IMR-90 (cell line): Measurements from ENCODE around the gene CCDC74B. TPM values are rescaled to one million over a fixed set of nuclear protein-coding genes. Genes with fewer than 3 reads are reported as not detected.

Experiments used
- ATAC-seq: fragments of 200-7000 bp; cut with Tn5 transposase; 2 replicates; pipeline ENCODE4 v1.9.1; 2020; ENCODE audit warnings: low read depth, mild to moderate bottlenecking, moderate library complexity
- BruUV-seq: library from RNA; stranded (reverse); fragments of 400-500 nt; replicated peaks from 2 replicates; lab custom pipeline; 2021; lab: Mats Ljungman, UMichigan
- CTCF ChIA-PET: fragments of 300-600 bp; formaldehyde crosslinking; extraction: SDS; loops from one replicate; lab custom pipeline; 2021; ENCODE audit warnings: antibody characterized with exemption; lab: Yijun Ruan, JAX
- POLR2A ChIA-PET: fragments of 300-600 bp; sonication (Branson Sonifier 250); formaldehyde crosslinking; loops from one replicate; lab custom pipeline; 2022; ENCODE audit warnings: antibody characterized with exemption; ENCODE audit not compliant: unreplicated experiment; lab: Charles Lee
- DNase-seq: peaks from one replicate; pipeline ENCODE4 v3.0.0; 2013
- H2AFZ ChIP-seq: replicated peaks from 2 replicates; pipeline ENCODE3; 2013; ENCODE audit warnings: low read length, mild to moderate bottlenecking; ENCODE audit not compliant: poor library complexity
- H2AK5ac ChIP-seq: 2 replicates; pipeline ENCODE4 v1.6.1; 2013; ENCODE audit warnings: low read depth, low read length, inconsistent platforms
- H2AK9ac ChIP-seq: replicated peaks from 2 replicates; pipeline ENCODE3; 2013; ENCODE audit warnings: mild to moderate bottlenecking, low read depth, low read length, moderate library complexity; ENCODE audit not compliant: poor library complexity
- H2BK120ac ChIP-seq: 2 replicates; pipeline ENCODE4 v1.6.1; 2013; ENCODE audit warnings: low read depth, low read length, inconsistent platforms
- H2BK15ac ChIP-seq: 3 replicates; pipeline ENCODE4 v1.6.1; 2013; ENCODE audit warnings: low read depth, low read length, inconsistent platforms
- H2BK20ac ChIP-seq: 2 replicates; pipeline ENCODE4 v1.6.1; 2013; ENCODE audit warnings: low read depth, mild to moderate bottlenecking, inconsistent platforms, low read length, moderate library complexity
- H2BK5ac ChIP-seq: 2 replicates; pipeline ENCODE4 v1.6.1; 2013; ENCODE audit warnings: mild to moderate bottlenecking, low read depth, low read length, inconsistent platforms; ENCODE audit not compliant: poor library complexity, severe bottlenecking
- H3K14ac ChIP-seq: replicated peaks from 2 replicates; pipeline ENCODE4 v1.6.1; 2013; ENCODE audit warnings: low read depth, low read length, inconsistent platforms
- H3K18ac ChIP-seq: 2 replicates; pipeline ENCODE4 v1.6.1; 2013; ENCODE audit warnings: low read depth, low read length, control low read depth
- H3K23ac ChIP-seq: 2 replicates; pipeline ENCODE4 v1.6.1; 2013; ENCODE audit warnings: low read depth, low read length, inconsistent platforms
- H3K27ac ChIP-seq: 2 replicates; pipeline ENCODE4 v1.5.1; 2013; ENCODE audit warnings: mild to moderate bottlenecking, control low read depth, low read length; ENCODE audit not compliant: insufficient read depth
- H3K27me3 ChIP-seq: 2 replicates; pipeline ENCODE4 v1.6.1; 2013; ENCODE audit warnings: low read length; ENCODE audit not compliant: control insufficient read depth, insufficient read depth
- H3K36me3 ChIP-seq: 2 replicates; pipeline ENCODE4 v1.6.1; 2013; ENCODE audit warnings: low read length, mixed read lengths; ENCODE audit not compliant: control insufficient read depth, insufficient read depth
- H3K4ac ChIP-seq: 2 replicates; pipeline ENCODE4 v1.6.1; 2013; ENCODE audit warnings: low read depth, low read length, inconsistent platforms
- H3K4me1 ChIP-seq: 2 replicates; pipeline ENCODE4 v1.6.1; 2013; ENCODE audit warnings: low read length, mixed read lengths; ENCODE audit not compliant: control insufficient read depth, insufficient read depth
- H3K4me2 ChIP-seq: 2 replicates; pipeline ENCODE4 v1.6.1; 2013; ENCODE audit warnings: low read depth, mild to moderate bottlenecking, control low read depth, low read length, moderate library complexity
- H3K4me3 ChIP-seq: 2 replicates; pipeline ENCODE4 v1.5.1; 2013; ENCODE audit warnings: low read depth, mild to moderate bottlenecking, control low read depth, low read length, moderate library complexity; ENCODE audit not compliant: insufficient read depth
- H3K56ac ChIP-seq: 2 replicates; pipeline ENCODE4 v1.6.1; 2013; ENCODE audit warnings: low read length, inconsistent platforms; ENCODE audit not compliant: insufficient read depth; ENCODE audit errors: extremely low read depth
- H3K79me1 ChIP-seq, 2 experiments: 2 replicates each; pipeline ENCODE4 v1.6.1; 2013; ENCODE audit warnings: low read length in 2 of 2, inconsistent platforms in 1 of 2, low read depth in 1 of 2
- H3K9ac ChIP-seq: 2 replicates; pipeline ENCODE4 v1.6.1; 2013; ENCODE audit warnings: low read depth, low read length, control low read depth
- H3K9me1 ChIP-seq: 2 replicates; pipeline ENCODE4 v1.6.1; 2013; ENCODE audit warnings: low read length, inconsistent platforms; ENCODE audit not compliant: insufficient read depth
- H3K9me3 ChIP-seq: 2 replicates; pipeline ENCODE4 v1.6.1; 2013; ENCODE audit warnings: low read length; ENCODE audit not compliant: control insufficient read depth, insufficient read depth
- H4K20me1 ChIP-seq: 2 replicates; pipeline ENCODE4 v1.6.1; 2013; ENCODE audit warnings: low read length, inconsistent platforms; ENCODE audit not compliant: insufficient read depth
- H4K5ac ChIP-seq: 2 replicates; pipeline ENCODE4 v1.6.1; 2013; ENCODE audit warnings: mild to moderate bottlenecking, low read depth, low read length, control low read depth
- H4K8ac ChIP-seq, 2 experiments: 2 replicates each; pipeline ENCODE4 v1.6.1; 2013; ENCODE audit warnings: low read depth in 2 of 2, low read length in 2 of 2, control low read depth in 1 of 2, inconsistent platforms in 1 of 2
- H4K91ac ChIP-seq: 2 replicates; pipeline ENCODE4 v1.6.1; 2013; ENCODE audit warnings: low read depth, low read length, inconsistent platforms; ENCODE audit not compliant: insufficient read depth
- BHLHE40 ChIP-seq: fragments of 150-350 bp; IDR thresholded peaks from 2 replicates; pipeline ENCODE4 v1.6.1; 2016; ENCODE audit warnings: mild to moderate bottlenecking, low read depth, low read length
- CEBPB ChIP-seq: IDR thresholded peaks from 2 replicates; pipeline ENCODE4 v1.6.1; 2012; ENCODE audit warnings: low read depth, low read length, improper control_type of control experiment
- CHD1 ChIP-seq: IDR thresholded peaks from 2 replicates; pipeline ENCODE4 v1.6.1; 2012; ENCODE audit warnings: low read depth, low read length, improper control_type of control experiment
- CTCF ChIP-seq: conservative IDR thresholded peaks from 2 replicates; pipeline ENCODE4 v1.5.1; 2012; ENCODE audit warnings: mild to moderate bottlenecking, low read depth, low read length, improper control_type of control experiment
- ELK1 ChIP-seq: fragments of 150-350 bp; IDR thresholded peaks from 2 replicates; pipeline ENCODE4 v1.6.1; 2016; ENCODE audit warnings: low read depth, mild to moderate bottlenecking, low read length, moderate library complexity, borderline replicate concordance
- FOS ChIP-seq: fragments of 150-350 bp; IDR thresholded peaks from 2 replicates; pipeline ENCODE4 v1.6.1; 2016; ENCODE audit warnings: low read depth, low read length
- MAFK ChIP-seq: IDR thresholded peaks from 2 replicates; pipeline ENCODE4 v1.6.1; 2012; ENCODE audit warnings: low read depth, low read length, improper control_type of control experiment
- MAZ ChIP-seq: IDR thresholded peaks from 2 replicates; pipeline ENCODE4 v1.6.1; 2012; ENCODE audit warnings: low read depth, mild to moderate bottlenecking, low read length, improper control_type of control experiment, moderate library complexity, borderline replicate concordance
- MXI1 ChIP-seq: IDR thresholded peaks from 2 replicates; pipeline ENCODE4 v1.6.1; 2012; ENCODE audit warnings: low read depth, mild to moderate bottlenecking, low read length, moderate library complexity, borderline replicate concordance
- NFE2L2 ChIP-seq: fragments of 150-350 bp; IDR thresholded peaks from 2 replicates; pipeline ENCODE4 v1.6.1; 2016; ENCODE audit warnings: low read depth, mild to moderate bottlenecking, low read length
- POLR2A ChIP-seq: IDR thresholded peaks from 2 replicates; pipeline ENCODE4 v1.6.1; 2012; ENCODE audit warnings: mild to moderate bottlenecking, low read depth, low read length
- RAD21 ChIP-seq: IDR thresholded peaks from 2 replicates; pipeline ENCODE4 v1.6.1; 2012; ENCODE audit warnings: low read length, improper control_type of control experiment
- RCOR1 ChIP-seq: IDR thresholded peaks from 2 replicates; pipeline ENCODE4 v1.6.1; 2012; ENCODE audit warnings: mild to moderate bottlenecking, low read length, improper control_type of control experiment; ENCODE audit not compliant: insufficient replicate concordance
- RFX5 ChIP-seq: IDR thresholded peaks from 2 replicates; pipeline ENCODE4 v1.8.0; 2012; ENCODE audit warnings: low read depth, mild to moderate bottlenecking, low read length, moderate library complexity
- SMC3 ChIP-seq: fragments of 150-350 bp; IDR thresholded peaks from 2 replicates; pipeline ENCODE4 v1.6.1; 2016; ENCODE audit warnings: low read depth, mild to moderate bottlenecking, antibody characterized with exemption, low read length, moderate library complexity
- WGBS, 2 experiments: methylation state at CpG; one replicate each; pipeline versions ENCODE4 v1.1.5 to v1.1.7; 2013; ENCODE audit warnings: missing lambda C conversion rate in 2 of 2; ENCODE audit not compliant: insufficient read length in 1 of 2; ENCODE audit errors: extremely low coverage in 2 of 2; 5-methylcytosine and 5-hydroxymethylcytosine counted together
- dilution Hi-C: fragments of 300-500 bp; cut with HindIII; formaldehyde crosslinking; loops from one replicate; pipeline ENCODE4 v1.14.3; 2018; ENCODE audit warnings: low sequenced_read_pairs; ENCODE audit not compliant: unreplicated experiment
- in situ Hi-C: fragments of 300-500 bp; cut with MboI; formaldehyde crosslinking; loops from 3 replicates; pipeline ENCODE4 v1.14.3; 2019; ENCODE audit warnings: low sequenced_read_pairs, inconsistent platforms, mixed read lengths
- intact Hi-C: fragments of 100-400 bp; cut with micrococcal nuclease; formaldehyde crosslinking; loops from 2 replicates; pipeline ENCODE4 v1.10.0; 2022
- polyA plus RNA-seq, 3 experiments: library from polyadenylated mRNA; depleted of rRNA; stranded (reverse); fragments of >200 nt; gene quantifications; 2 replicates each; pipeline ENCODE4 v1.2.3, GENCODE V29; 2012; ENCODE audit warnings: low replicate concordance in 1 of 3
- total RNA-seq: library from RNA; depleted of rRNA; stranded (reverse); fragments of >200 nt; gene quantifications from 2 replicates; pipeline ENCODE4 v1.2.3, GENCODE V29; 2012
- TF ChIP-seq, protein P1 (sequence below): fragments of 150-350 bp; IDR thresholded peaks from 2 replicates; pipeline ENCODE4 v1.6.1; 2017; ENCODE audit warnings: mild to moderate bottlenecking, antibody characterized with exemption, low read length, low read depth

CCDC74B gene
- total and polyA plus RNA-seq, 2 of the 4 experiments (the other 2 are of a cell fraction) = 3.9 to 8.4 TPM

DNA sequence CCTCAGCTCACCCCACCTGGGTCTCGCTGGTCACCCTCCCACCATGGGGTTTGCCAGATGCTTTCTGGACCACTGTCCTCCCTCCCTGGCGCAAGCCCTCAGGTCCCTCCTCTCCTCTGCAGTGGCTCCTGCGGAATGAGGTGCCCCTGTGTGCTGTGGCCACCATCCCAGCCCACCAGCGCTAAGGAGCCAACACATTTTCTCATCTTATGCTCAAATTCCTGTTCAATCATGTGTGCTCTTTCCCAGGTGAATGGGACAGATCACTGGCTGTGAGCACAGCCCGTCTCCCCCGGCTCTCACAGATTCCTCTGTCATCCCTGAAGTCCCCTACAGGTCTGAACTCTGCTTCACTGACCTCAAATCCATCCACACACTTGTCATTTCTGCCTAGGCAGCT is 15.2 kb upstream of the CCDC74B start:
- no peak overlapping the region for H2BK120ac ChIP-seq
- H2BK20ac ChIP-seq = no peak overlapping the region
- ChIA-PET CTCF (no interaction called here), POLR2A (no interaction called here)
- no peaks in the 10 kb centered on the region for H3K79me1 ChIP-seq
- no peak overlapping the region for H3K56ac ChIP-seq
- ATAC-seq (no peak), DNase-seq (no peak)
- in situ Hi-C loops (loop anchor here (25.0 kb wide), 1 partner anchor 1352 kb away; no protein-coding TSS in a partner anchor), dilution Hi-C loops (no loop called here), intact Hi-C loops (no loop called here)
- H3K27ac ChIP-seq = no peak overlapping the region
- no peak overlapping the region for H2BK5ac ChIP-seq
- H3K4ac ChIP-seq = no peak overlapping the region
- H2AK5ac ChIP-seq = no peak overlapping the region
- peaks cover 28% of the 10 kb centered on the region for H3K36me3 ChIP-seq
- H3K4me1 ChIP-seq = no peaks in the 10 kb centered on the region
- H3K14ac ChIP-seq = no peak overlapping the region
- H3K4me3 ChIP-seq = no peak overlapping the region
- no peaks in the 10 kb centered on the region for H3K9me3 ChIP-seq
- no peak overlapping the region for H2AK9ac ChIP-seq
- BruUV-seq = no TSS peak
- H3K9ac ChIP-seq = no peak overlapping the region
- H3K4me2 ChIP-seq = no peak overlapping the region
- no peaks in the 10 kb centered on the region for H3K27me3 ChIP-seq
- no peaks in the 10 kb centered on the region for H4K20me1 ChIP-seq
- H4K5ac ChIP-seq = no peak overlapping the region
- WGBS, 2 experiments = 97% methylated on average over 4 of the region's 6 CpGs; no CpG with 5 or more reads in 1 of the 2 experiments
- TF ChIP-seq BHLHE40 (no peak), FOS (no peak), MAFK (no peak), SMC3 (no peak), RCOR1 (no peak), CTCF (no peak), MAZ (no peak), RAD21 (no peak), POLR2A (no peak), CEBPB (no peak), MXI1 (no peak), RFX5 (no peak), ELK1 (no peak), CHD1 (no peak), NFE2L2 (no peak)
- TF ChIP-seq, protein P1, sequence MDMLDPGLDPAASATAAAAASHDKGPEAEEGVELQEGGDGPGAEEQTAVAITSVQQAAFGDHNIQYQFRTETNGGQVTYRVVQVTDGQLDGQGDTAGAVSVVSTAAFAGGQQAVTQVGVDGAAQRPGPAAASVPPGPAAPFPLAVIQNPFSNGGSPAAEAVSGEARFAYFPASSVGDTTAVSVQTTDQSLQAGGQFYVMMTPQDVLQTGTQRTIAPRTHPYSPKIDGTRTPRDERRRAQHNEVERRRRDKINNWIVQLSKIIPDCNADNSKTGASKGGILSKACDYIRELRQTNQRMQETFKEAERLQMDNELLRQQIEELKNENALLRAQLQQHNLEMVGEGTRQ = no peak
- H3K23ac ChIP-seq = no peak overlapping the region
- H3K9me1 ChIP-seq = no peaks in the 10 kb centered on the region
- H3K18ac ChIP-seq = no peak overlapping the region
- H2AFZ ChIP-seq = no peak overlapping the region
- no peak overlapping the region for H4K91ac ChIP-seq
- no peak overlapping the region for H2BK15ac ChIP-seq
- no peak overlapping the region for H4K8ac ChIP-seq
